Measurements from ENCODE around the gene EIF3L. TPM values are rescaled to one million over a fixed set of nuclear protein-coding genes. Genes with fewer than 3 reads are reported as not detected.

EIF3L gene
- polyA plus RNA-seq, 10 donors: 1,067 to 1,479 (median 1,268) TPM

- DNase-seq: no peak
Measured at GRCh38 chr22:37898441-37899181, 49.4 kb downstream of the EIF3L start.

DNA sequence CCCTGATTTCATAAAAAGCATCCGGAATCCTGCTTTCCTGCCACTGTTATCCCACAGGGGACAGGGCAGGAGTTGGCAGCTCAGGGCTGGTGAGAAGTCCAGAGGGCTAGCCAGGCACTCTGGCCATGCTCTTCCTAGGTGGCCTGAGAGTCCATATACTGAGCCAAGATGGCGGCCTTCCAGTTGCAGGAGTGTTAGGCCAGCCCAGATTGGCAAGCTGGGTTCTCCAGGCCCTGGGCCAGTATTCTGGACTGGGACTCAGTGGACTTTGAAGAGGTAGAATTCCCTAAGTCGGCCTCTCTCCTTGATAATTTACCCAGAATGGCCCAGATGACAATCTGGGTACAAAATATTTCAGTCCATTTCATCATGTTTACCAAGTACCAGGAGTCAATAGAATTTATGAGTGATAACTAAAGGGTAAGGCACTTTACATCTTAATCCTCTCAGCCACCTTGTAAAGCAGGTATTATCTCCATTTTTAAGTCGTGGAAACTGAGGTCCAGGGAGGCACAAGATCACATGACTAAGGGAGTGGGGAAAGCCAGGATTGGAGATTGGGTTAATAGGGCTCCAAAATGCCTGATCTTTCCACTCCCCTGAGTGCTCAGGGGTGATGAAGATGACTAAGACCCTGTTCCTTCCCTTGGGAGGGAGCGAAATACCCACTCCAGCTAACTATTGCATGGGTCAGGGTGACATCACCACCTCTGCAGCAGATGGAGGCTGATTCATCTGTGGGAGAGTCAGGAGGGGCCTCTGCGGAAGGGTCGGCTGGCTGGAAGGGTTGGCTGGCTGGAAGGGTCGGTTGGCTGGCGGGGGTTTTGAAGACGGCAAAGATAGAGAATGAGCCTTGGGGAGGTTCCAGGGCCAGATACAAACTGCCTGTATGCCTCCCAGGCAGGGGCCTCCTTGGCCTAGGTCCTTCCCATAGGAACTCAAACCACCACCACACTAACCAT, 55.6 kb downstream of the EIF3L start:
- peak in 2 of 3 donors; percentile 61 to 94 for DNase-seq

- peak; percentile 69 to 86 (median 70) for DNase-seq
Measured at GRCh38 chr22:37905534-37906363, 56.5 kb downstream of the EIF3L start, which contains the start of gene MICALL1. MICALL1 (plus strand) TSS chr22:37906297; CDS start chr22:37906423, 126 bp downstream.

DNA sequence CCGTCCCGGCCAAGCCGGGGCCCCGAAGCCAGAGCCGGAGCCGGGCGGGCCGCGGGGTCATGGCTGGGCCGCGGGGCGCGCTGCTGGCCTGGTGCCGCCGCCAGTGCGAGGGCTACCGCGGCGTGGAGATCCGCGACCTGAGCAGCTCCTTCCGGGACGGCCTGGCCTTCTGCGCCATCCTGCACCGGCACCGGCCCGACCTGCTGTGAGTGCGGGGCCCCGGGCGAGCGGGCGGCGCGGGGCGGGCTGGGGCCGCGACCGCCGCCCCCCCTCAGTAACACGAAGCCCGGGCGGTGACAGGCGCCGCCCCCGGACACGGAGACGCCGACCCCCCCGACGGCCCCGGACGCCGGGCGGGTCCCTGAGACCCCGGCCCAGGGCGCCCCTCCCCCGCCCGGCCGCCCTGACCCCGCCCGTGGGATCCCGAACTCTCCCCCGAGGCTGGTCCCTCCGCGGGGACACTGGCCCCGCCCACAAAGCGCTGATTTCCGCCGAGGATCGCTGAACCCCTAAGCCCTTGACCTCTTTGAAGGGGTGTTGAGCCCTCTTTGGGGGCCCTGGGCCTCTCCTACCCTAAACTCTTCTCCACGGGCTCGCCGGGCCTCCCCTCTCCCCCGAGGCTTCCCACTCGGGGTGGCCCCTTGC, 57.3 kb downstream of the EIF3L start:
- no peak for DNase-seq

DNA sequence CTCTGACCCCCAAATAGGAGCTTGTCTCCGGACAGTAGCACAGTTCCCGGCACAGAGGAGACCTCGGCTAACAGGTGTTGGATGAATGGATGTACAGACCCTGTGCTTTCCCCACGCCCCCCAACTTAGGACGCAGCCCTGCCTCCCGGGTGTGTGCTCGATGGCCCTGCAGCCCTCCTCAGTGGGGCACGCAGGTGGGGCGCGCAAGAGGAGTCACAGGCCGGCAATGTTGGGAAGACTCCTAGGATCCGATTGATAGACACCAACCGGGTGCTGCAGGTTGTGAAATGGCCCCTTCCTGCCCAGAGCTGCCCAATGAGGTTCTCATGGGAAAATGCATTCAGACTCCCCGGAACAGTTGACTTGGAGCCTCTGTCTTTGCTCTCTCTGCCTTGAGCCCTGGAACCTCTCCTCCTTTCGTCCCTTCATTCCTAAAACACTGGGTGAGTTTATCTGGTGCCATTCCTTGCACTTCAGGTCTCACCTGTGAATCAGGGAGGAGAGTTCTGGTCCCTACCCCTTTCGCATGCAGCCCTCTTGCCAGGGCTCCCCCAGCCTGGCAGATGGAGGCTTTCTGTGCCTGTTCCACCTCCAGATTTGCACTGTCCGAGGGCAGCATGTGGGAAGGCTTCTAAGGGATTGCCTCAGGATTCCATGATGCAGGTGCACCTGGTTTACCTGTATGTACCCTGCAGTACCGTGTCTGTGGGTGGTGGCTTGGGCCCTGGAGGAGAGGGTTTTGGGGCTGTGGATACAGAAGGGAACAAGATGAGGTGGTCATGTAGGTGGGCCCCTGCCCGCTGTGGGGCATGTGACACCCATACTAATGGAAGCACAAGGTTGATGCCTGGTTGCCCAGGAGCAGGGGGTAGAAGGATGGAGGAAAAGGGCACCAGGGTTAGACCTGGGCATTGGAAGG, 58.1 kb downstream of the EIF3L start:
- no peak for DNase-seq

DNA sequence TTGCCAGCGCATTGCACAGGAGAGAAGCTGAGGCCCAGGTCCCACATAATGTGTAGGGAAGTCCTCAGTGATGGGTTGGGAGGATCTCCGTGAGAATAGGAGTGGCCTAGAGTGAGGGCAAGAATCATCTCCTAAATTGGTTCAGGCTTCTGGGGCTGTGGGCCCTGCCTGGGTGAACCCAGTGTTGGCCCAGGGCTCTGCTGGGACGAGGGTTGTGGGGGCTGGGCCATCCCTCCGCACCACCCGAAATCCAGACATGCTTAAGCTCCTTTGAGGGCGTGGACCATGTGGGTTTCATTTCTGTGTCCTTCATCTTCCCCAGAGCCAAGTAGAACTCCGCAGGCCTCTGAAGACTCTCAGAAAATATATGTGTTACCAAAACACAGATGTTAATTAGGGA, 60.5 kb downstream of the EIF3L start:
- no peak for DNase-seq

DNA sequence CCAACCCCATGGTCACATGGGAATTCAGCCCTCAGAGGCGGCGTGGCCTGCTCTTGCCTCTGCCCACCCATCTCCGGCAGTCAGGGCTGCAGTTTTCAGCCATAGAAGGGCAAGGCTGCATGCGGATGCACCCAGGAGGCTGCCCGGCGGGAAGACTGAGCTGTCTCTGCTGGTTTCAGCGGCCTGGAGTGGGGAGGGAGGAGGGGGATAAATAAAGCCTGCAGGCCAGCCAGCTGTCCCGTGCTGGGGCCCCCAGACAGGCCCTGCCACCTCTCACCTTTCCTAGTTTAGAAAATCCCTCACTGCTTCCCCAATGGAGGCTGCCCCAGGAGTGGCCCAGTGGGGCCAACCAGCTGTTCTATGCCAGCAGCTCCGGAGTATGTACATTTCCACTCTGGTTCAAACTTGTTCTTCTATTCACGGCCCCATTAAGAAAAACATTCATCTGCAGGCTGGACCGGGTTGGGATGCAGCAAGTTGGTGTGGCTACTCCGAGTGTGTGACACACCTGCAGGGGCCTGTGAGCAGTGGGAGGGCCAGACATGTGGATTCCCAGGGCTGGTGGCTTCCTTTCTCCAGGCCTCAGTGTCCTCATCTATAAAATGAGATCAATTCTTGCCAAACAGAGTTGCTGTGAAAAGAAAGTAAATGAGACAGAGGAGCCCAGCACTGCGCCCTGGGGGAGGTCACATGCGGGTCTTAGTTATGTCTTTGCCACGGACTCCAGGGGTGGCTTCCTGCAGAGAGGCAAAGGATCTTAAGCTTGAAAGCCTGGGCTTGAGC, 61.9 kb downstream of the EIF3L start:
- peak in 2 of 3 donors; percentile 48 to 54 for DNase-seq

DNA sequence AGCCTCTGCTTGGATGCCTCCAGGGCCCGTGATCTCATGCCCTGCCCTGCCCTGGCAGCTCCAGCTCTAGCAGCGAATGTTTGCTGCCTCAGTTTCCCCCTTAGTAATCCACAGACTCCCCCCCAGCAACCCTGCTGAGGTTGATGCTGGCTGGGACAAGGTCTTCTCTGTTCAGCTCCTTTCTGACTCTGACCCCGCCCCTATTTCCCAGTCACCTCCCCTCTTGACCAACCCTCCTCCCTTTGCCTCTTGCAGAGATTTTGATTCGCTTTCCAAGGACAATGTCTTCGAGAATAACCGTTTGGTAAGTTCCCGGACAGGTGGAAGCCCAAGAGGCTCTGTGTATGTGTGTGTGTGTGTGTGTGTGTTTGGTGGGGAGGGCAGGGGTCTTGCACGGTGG, 62.5 kb downstream of the EIF3L start:
- DNase-seq: no peak

GRCh38 chr22:37912171-37912570, 63.0 kb downstream of the EIF3L start:
- no peak for DNase-seq

GRCh38 chr22:37913233-37913721, 64.1 kb downstream of the EIF3L start:
- DNase-seq: no peak

GRCh38 chr22:37916311-37916710, 67.1 kb downstream of the EIF3L start:
- DNase-seq: no peak

DNA sequence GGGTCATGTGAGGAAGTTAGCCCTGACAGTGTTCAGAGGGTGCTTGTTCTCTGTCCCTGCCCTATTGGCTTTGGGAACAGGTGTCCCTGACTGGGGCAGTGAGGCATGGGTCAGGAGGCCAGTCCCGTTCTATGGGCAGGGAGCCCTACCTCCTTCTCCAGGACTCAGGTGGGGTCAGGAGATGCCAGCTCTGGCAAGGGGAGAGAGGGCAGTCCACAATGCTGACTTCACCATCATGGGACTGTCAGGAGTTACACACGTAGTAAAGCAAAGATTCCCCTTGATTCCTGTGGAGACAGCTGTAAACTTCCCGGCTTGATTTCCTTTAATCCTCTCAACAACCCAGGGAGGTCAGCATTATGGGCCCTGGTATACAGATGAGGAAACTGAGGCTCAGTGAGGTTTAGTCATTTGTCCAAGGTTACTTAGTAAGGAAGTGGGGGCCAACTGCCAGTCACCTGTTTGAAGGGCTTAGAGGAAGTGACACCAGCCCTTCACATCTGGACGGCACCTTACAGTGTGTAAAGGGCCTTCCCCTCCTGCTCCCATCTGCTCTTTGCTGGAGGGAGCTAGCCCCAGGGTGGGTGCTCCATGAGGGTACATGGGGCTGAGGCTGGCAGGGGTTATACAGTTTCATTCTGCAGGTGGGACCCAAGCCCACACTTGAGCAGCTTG, 68.8 kb downstream of the EIF3L start:
- no peak for DNase-seq

DNA sequence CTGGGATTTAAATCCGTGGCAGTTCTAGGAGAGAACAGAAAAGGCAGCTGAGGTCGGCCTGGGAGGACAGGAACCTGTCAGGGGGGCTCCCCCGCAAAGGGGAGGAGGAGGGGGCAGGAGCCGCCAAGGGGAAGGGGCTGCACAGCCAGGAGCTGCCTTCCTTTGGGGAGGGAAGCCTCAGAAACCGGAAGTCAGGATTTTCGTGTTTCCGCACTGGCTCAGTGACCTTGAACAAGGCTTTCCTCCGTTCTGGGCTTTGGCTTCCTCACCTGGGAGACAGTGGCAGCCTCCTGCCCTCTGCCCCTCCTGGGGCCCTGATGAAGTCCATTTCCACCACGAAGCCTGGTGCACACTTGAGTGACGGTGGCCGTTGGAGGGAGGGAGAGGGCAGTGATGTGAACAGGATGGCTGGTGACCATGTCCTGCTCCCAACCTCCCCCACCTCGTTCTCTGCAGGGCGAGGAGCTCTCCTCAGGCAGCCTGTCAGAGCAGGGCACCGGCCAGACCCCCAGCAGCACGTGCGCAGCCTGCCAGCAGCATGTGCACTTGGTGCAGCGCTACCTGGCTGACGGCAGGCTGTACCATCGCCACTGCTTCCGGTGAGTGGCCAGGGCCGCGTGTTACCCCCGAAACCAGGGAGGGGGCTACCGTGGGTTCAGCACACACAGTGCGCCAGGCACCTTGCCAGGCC, 69.5 kb downstream of the EIF3L start:
- DNase-seq: no peak

DNA sequence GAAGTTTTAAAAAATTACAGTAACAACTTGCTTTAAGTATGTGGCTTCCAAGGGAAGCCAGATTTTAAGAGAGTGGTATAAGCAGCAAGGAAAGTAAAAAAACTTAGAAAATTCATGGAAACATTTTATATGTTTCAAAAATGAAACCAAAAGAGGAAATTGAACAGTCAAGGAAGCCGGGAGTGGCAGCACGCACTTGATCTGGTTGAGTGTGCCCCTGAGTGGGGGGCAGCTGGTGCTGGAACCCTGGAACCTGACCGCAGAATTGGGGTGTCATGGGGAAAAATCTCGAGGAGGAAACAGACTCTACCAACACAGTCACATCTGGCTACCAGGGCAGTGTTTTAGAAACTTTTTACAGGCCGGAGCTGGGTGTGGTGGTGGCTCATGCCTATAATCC, 70.9 kb downstream of the EIF3L start:
- no peak for DNase-seq

GRCh38 chr22:37922191-37922590, 73.0 kb downstream of the EIF3L start:
- no peak for DNase-seq

GRCh38 chr22:37923927-37924326, 74.7 kb downstream of the EIF3L start:
- DNase-seq: no peak

DNA sequence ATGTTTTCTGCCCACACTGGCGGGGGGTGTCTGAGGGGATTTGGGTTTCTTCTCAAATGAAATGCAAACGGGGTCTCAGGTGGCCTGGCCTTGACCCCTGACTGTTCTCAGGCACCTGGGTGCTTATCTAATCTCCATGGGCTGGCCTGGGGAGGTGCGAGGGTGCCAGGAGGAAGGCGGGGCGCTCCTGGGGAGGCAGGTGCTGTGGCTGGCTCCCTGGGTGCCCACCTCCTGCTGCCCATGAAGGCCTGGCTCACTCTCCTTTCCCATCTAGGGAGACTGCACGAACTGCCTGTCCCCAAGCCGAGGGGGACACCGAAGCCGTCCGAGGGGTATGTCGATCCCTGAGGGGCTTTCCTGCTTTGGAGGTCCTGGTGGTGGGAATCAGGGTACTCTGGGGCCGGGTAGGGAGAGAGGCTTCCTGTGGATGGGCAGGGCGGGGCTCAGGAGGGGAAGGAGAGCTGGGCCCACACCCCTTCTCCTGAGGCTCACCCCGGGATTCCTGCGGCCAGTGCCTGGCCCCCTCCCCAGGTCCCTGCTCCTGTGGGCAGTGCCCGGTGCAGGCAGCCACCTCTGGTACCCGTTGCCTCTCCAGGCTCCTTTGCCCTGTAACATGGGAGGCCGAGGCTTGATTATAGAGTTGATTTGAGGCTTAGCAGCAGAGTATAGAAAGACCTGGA, 75.3 kb downstream of the EIF3L start:
- no peak for DNase-seq

Measured in muscle of back (tissue), 11 donors.